ENCODE measurements around the gene TMEM120A. TPM values are rescaled to one million over a fixed set of nuclear protein-coding genes. Genes with fewer than 3 reads are reported as not detected.

TMEM120A gene
- total and polyA plus RNA-seq, 2 experiments from 2014 or later: 12.7 to 22.3 TPM

GRCh38 chr7:75993689-75994387 lies 557 bp downstream of the TMEM120A start:
- Mint-ChIP-seq H3K9me3 (no peaks in the 10 kb centered on the region; the same call in 2 of the 3 replicates), H3K36me3 (ENCODE audit: low read depth) (peaks cover 15% of the 10 kb centered on the region; the same call in 2 of the 3 replicates), H3K27ac (no peak overlapping the region), H3K4me1 (peaks cover 36% of the 10 kb centered on the region), H3K4me3 (peak overlapping the region; percentile 74), H3K27me3 (ENCODE audit: insufficient read depth, low read depth, poor library complexity) (peaks cover 20% of the 10 kb centered on the region)
- H3K27ac ChIP-seq (ENCODE audit: low read depth): no peak overlapping the region
- H3F3A ChIP-seq (replicated peaks; ENCODE audit: low read depth): peaks cover 10% of the 10 kb centered on the region; the same call in 1 of the 2 replicates
- peaks cover 11% of the 10 kb centered on the region for H3K4me1 ChIP-seq (ENCODE audit: insufficient read depth)
- no peaks in the 10 kb centered on the region for H3K79me2 ChIP-seq (replicated peaks; ENCODE audit: insufficient read depth)
- no peaks in the 10 kb centered on the region for H4K20me1 ChIP-seq (replicated peaks; ENCODE audit: insufficient read depth)
- TF ChIP-seq CREB1 (CRISPR knock-in tag; IDR thresholded peaks at IDR 0.05; ENCODE audit: low read depth): no peak
- peak; percentile 19 for TF ChIP-seq JUNB (IDR thresholded peaks at IDR 0.05; ENCODE audit: unreplicated experiment)
- peak overlapping the region; percentile 76 for H2AFZ ChIP-seq
- H3K9me2 ChIP-seq (ENCODE audit: insufficient read depth): no peaks in the 10 kb centered on the region
- H3K4me2 ChIP-seq: peak overlapping the region; percentile 94
- no peaks in the 10 kb centered on the region for H3K27me3 ChIP-seq (ENCODE audit: insufficient read depth)
- H3K36me3 ChIP-seq (ENCODE audit: insufficient read depth): no peaks in the 10 kb centered on the region
- peak overlapping the region; percentile 91 for H3K4me3 ChIP-seq
- peak; percentile 49 for ATAC-seq
- peak; percentile 78 for DNase-seq (ENCODE audit: low spot score)

GRCh38 chr7:75992083-75992755 lies 2.2 kb downstream of the TMEM120A start:
- TF ChIP-seq NANOG (IDR thresholded peaks at IDR 0.05; ENCODE audit: borderline replicate concordance) (no peak), ZNF462 (CRISPR knock-in tag; IDR thresholded peaks at IDR 0.05) (no peak), ZNF114 (CRISPR knock-in tag; IDR thresholded peaks at IDR 0.05) (no peak)
- DNase-seq (ENCODE audit: low spot score): no peak
- Histone ChIP-seq H3F3A (replicated peaks; ENCODE audit: low read depth) (peaks cover 10% of the 10 kb centered on the region; the same call in 1 of the 2 replicates), H3K4me2 (no peak overlapping the region), H3K79me2 (replicated peaks; ENCODE audit: insufficient read depth) (no peaks in the 10 kb centered on the region), H4K20me1 (replicated peaks; ENCODE audit: insufficient read depth) (no peaks in the 10 kb centered on the region), H3K27ac (ENCODE audit: low read depth) (no peak overlapping the region), H2AFZ (no peak overlapping the region), H3K9me2 (ENCODE audit: insufficient read depth) (no peaks in the 10 kb centered on the region), H3K4me3 (no peak overlapping the region), H3K36me3 (ENCODE audit: insufficient read depth) (no peaks in the 10 kb centered on the region), H3K27me3 (ENCODE audit: insufficient read depth) (no peaks in the 10 kb centered on the region), H3K4me1 (ENCODE audit: insufficient read depth) (peaks cover 11% of the 10 kb centered on the region)
- Mint-ChIP-seq H3K27me3 (ENCODE audit: insufficient read depth, low read depth, poor library complexity) (peaks cover 24% of the 10 kb centered on the region), H3K9me3 (no peaks in the 10 kb centered on the region), H3K27ac (no peak overlapping the region), H3K36me3 (ENCODE audit: low read depth) (peaks cover 14% of the 10 kb centered on the region), H3K4me1 (peaks cover 38% of the 10 kb centered on the region), H3K4me3 (no peak overlapping the region)
- no peak for ATAC-seq

Measured in GM23338 (cell line).